ENCODE results near the gene TNNI3. TPM values are rescaled to one million over a fixed set of nuclear protein-coding genes. Genes with fewer than 3 reads are reported as not detected.

The TNNI3 gene
- total and polyA plus RNA-seq, 9 of the 15 experiments (the other 6 are each of a cell fraction or from before 2014, with no cell fraction given): 4.7 to 158 (median 42.0) TPM

GRCh38 chr19:55116232-55116858, 41.2 kb downstream of the TNNI3 start (continued):
- TF ChIP-seq USF1 (CRISPR knock-in tag; IDR thresholded peaks at IDR 0.05) (peak; percentile 95), ZNF184 (CRISPR knock-in tag; IDR thresholded peaks at IDR 0.05) (no peak), HDAC1 (IDR thresholded peaks at IDR 0.05) (peak in 1 of 2 experiments; percentile 80; a peak in 2 of 4 replicates), MAX (CRISPR knock-in tag; IDR thresholded peaks at IDR 0.05) (peak; percentile 57), TGIF2 (CRISPR knock-in tag; IDR thresholded peaks at IDR 0.05) (no peak), ETV1 (tag; conservative IDR thresholded peaks at IDR 0.05; ENCODE audit: low read depth) (peak; percentile 42; the same call in 1 of the 2 replicates), ZNF143 (CRISPR knock-in tag; IDR thresholded peaks at IDR 0.05) (peak; percentile 13; the same call in 1 of the 2 replicates)

GRCh38 chr19:55115446-55116065, 42.0 kb downstream of the TNNI3 start:
- peaks cover 33% of the 10 kb centered on the region for H4K20me1 ChIP-seq (replicated peaks; ENCODE audit: control insufficient read depth, insufficient read depth, low read length)
- peak; percentile 57 to 88 (median 71) for DNase-seq (ENCODE audit: extremely low read depth in 1 of 4, low spot score in 3 of 4)
- ChIA-PET POLR2A (interaction anchor here (0.5 to 1.2 kb wide), 8 partner anchors 9 to 719 kb away, joined by 3 to 7 read pairs (median 3); partner anchors contain the start of gene DNAAF3), CTCF (ENCODE audit: low intra/inter-chr PET ratio) (interaction anchor here (0.7 kb wide), 1 partner anchor 400 kb away, joined by 3 read pairs; no protein-coding TSS in a partner anchor)
- no peaks in the 10 kb centered on the region for H3K27me3 ChIP-seq (ENCODE audit: control insufficient read depth in 2 of 2, insufficient read depth in 2 of 2, low read length in 2 of 2)
- H3K4me1 ChIP-seq (replicated peaks in 1 of 2; ENCODE audit: control insufficient read depth in 2 of 2, insufficient read depth in 2 of 2, low read length in 2 of 2): peaks cover 38 to 68% of the 10 kb centered on the region in 2 experiments
- FAIRE-seq: peak; percentile 75
- peaks cover 4% of the 10 kb centered on the region for H3K9me1 ChIP-seq (ENCODE audit: control insufficient read depth, insufficient read depth, low read length)
- TSS peak; percentile 29 for BruUV-seq (replicated peaks)
- in situ Hi-C loops (cut with MboI) (no loop called here), intact Hi-C loops (cut with micrococcal nuclease) (no loop called here)
- ATAC-seq: peak; percentile 19
- H3K9ac ChIP-seq (ENCODE audit: insufficient read depth in 1 of 2, low read depth in 2 of 2, low read length in 2 of 2): peak overlapping the region; percentile 87 to 98
- H3K27ac ChIP-seq (ENCODE audit: extremely low read depth, low read depth, low read length): peak overlapping the region; percentile 56
- 7% methylated on average over 10 of the region's 13 CpGs for WGBS (ENCODE audit: insufficient coverage, low coverage, missing lambda C conversion rate)
- H3K4me2 ChIP-seq (ENCODE audit: insufficient read depth, low read length): peak overlapping the region; percentile 98
- no peak overlapping the region for H2AFZ ChIP-seq (ENCODE audit: low read depth, low read length)
- peak overlapping the region; percentile 89 for H3K4me3 ChIP-seq
- H3K79me2 ChIP-seq (ENCODE audit: control insufficient read depth, insufficient read depth, low read length): peaks cover 62% of the 10 kb centered on the region
- no peaks in the 10 kb centered on the region for H3K9me3 ChIP-seq (replicated peaks; ENCODE audit: control insufficient read depth, insufficient read depth, low read depth, low read length)
- H3K36me3 ChIP-seq (ENCODE audit: control insufficient read depth, insufficient read depth, low read length): peaks cover 35% of the 10 kb centered on the region; the same call in 2 of the 3 replicates
- TF ChIP-seq KLF13 (tag; IDR thresholded peaks at IDR 0.05; ENCODE audit: borderline replicate concordance, low read depth) (peak; percentile 32; the same call in 1 of the 2 replicates), JUND (IDR thresholded peaks at IDR 0.05; ENCODE audit: borderline replicate concordance, low read depth, low read length) (no peak), JUND (tag; IDR thresholded peaks at IDR 0.05; ENCODE audit: borderline replicate concordance, low read depth, low read length) (peak; percentile 21; the same call in 1 of the 3 replicates), SIN3A (IDR thresholded peaks at IDR 0.05; ENCODE audit: borderline replicate concordance in 2 of 2, control insufficient read depth in 1 of 2, low read depth in 2 of 2, low read length in 2 of 2) (peak in 1 of 2 experiments; percentile 36; a peak in 1 of 4 replicates), HNRNPK (IDR thresholded peaks at IDR 0.05; ENCODE audit: low read depth, low read length, poor library complexity, severe bottlenecking) (no peak), ZNF740 (CRISPR knock-in tag; IDR thresholded peaks at IDR 0.05) (0 out of 2 replicates have a peak, but pooled peaks have one; percentile 36), ZNF740 (tag; IDR thresholded peaks at IDR 0.05) (no peak), THRB (CRISPR knock-in tag; conservative IDR thresholded peaks at IDR 0.05) (no peak)
